DND-41 (cell line): Measurements from ENCODE around the gene CEBPZOS.
"Not testable (repeated sequence)": the region's sequence is repeated elsewhere in the genome, so short reads cannot be mapped to it uniquely, and the experiment has no call there.

Experiments
- ATAC-seq: fragments of 200-7000 bp; cut with Tn5 transposase; 3 replicates; pipeline ENCODE4 v1.9.1; 2021; ENCODE audit warnings: low read depth; ENCODE audit not compliant: insufficient read depth
- DNase-seq: peaks from one replicate; pipeline ENCODE4 v3.0.0-alpha.2; 2020
- H2AFZ ChIP-seq: 2 replicates; pipeline ENCODE4 v1.6.0; 2012; ENCODE audit warnings: low read depth, low read length
- H3K27ac ChIP-seq: 2 replicates; pipeline ENCODE4 v1.5.1; 2012; ENCODE audit warnings: low read length, inconsistent platforms
- H3K27me3 ChIP-seq: fragments of 200-600 bp; sonication (generic); 2 replicates; pipeline ENCODE4 v1.6.0; 2012; ENCODE audit warnings: low read length, mild to moderate bottlenecking, inconsistent platforms; ENCODE audit not compliant: insufficient read depth, poor library complexity
- H3K36me3 ChIP-seq: 2 replicates; pipeline ENCODE4 v1.5.1; 2012; ENCODE audit warnings: low read length, inconsistent platforms; ENCODE audit not compliant: insufficient read depth
- H3K4me1 ChIP-seq: 2 replicates; pipeline ENCODE4 v1.5.1; 2012; ENCODE audit warnings: mild to moderate bottlenecking, low read length; ENCODE audit not compliant: insufficient read depth
- H3K4me2 ChIP-seq: 2 replicates; pipeline ENCODE4 v1.6.0; 2012; ENCODE audit warnings: mild to moderate bottlenecking, moderate library complexity, low read length, inconsistent platforms; ENCODE audit not compliant: insufficient read depth
- H3K4me3 ChIP-seq, 2 experiments: fragments of 200-600 bp in 1 of 2; shearing (Covaris generic) in 1 of 2; 2 replicates each; pipeline ENCODE4 v1.5.1; 2012 to 2016; ENCODE audit warnings: inconsistent platforms in 2 of 2, low read length in 2 of 2, mild to moderate bottlenecking in 2 of 2, low read depth in 1 of 2, moderate library complexity in 1 of 2
- H3K79me2 ChIP-seq: 2 replicates; pipeline ENCODE4 v1.6.0; 2012; ENCODE audit warnings: low read length, inconsistent platforms; ENCODE audit not compliant: insufficient read depth
- H3K9ac ChIP-seq: 2 replicates; pipeline ENCODE4 v1.6.0; 2012; ENCODE audit warnings: low read depth, mild to moderate bottlenecking, inconsistent platforms, low read length, moderate library complexity
- H3K9me3 ChIP-seq: 2 replicates; pipeline ENCODE4 v1.5.1; 2012; ENCODE audit warnings: low read length, moderate library complexity, mild to moderate bottlenecking, inconsistent platforms; ENCODE audit not compliant: insufficient read depth, severe bottlenecking
- H4K20me1 ChIP-seq: 2 replicates; pipeline ENCODE4 v1.6.0; 2012; ENCODE audit warnings: low read length; ENCODE audit not compliant: insufficient read depth
- CTCF ChIP-seq: IDR thresholded peaks from 2 replicates; pipeline ENCODE4 v1.5.1; 2012; ENCODE audit warnings: borderline replicate concordance, low read length, moderate library complexity, mild to moderate bottlenecking; ENCODE audit not compliant: poor library complexity, severe bottlenecking; ENCODE audit errors: extremely low read depth
- EZH2 ChIP-seq: IDR thresholded peaks from 3 replicates; pipeline ENCODE4 v1.6.1; 2012; ENCODE audit warnings: borderline replicate concordance, low read depth, mild to moderate bottlenecking, moderate library complexity, low read length, inconsistent platforms; ENCODE audit not compliant: severe bottlenecking

CEBPZOS gene

DNA sequence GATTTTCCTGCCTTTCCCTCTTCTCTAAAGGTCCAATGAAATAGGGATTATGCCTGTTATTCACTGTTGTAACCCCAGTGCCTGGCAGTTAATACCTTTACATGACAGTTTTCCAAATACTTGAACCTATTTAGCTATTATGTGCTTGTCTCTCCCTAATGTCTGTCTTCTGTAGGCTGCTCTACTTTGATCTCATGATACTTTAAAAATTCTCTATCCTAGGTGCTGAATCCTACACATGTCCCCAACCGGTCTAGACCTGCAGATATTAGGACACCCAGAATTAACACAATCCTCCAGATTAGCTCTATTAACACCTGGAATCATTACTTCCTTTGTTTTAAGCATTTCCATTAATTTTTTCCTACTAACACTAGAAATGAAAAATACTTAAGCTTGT is 27.8 kb downstream of the CEBPZOS start:
- ATAC-seq (peak; percentile 69), DNase-seq (no peak)
- H3K4me2 ChIP-seq: no peak overlapping the region
- peaks cover 34% of the 10 kb centered on the region; the same call in 1 of the 2 replicates for H4K20me1 ChIP-seq
- H3K9ac ChIP-seq: no peak overlapping the region
- no peaks in the 10 kb centered on the region for H3K9me3 ChIP-seq
- H3K36me3 ChIP-seq: peaks cover 76% of the 10 kb centered on the region
- no peaks in the 10 kb centered on the region for H3K27me3 ChIP-seq
- TF ChIP-seq EZH2 (no peak), CTCF (no peak)
- H3K4me3 ChIP-seq: no peak overlapping the region
- H3K79me2 ChIP-seq: peaks cover 56% of the 10 kb centered on the region
- H3K4me1 ChIP-seq: peaks cover 26% of the 10 kb centered on the region; the same call in 1 of the 2 replicates
- no peak overlapping the region for H2AFZ ChIP-seq
- no peak overlapping the region for H3K27ac ChIP-seq

DNA sequence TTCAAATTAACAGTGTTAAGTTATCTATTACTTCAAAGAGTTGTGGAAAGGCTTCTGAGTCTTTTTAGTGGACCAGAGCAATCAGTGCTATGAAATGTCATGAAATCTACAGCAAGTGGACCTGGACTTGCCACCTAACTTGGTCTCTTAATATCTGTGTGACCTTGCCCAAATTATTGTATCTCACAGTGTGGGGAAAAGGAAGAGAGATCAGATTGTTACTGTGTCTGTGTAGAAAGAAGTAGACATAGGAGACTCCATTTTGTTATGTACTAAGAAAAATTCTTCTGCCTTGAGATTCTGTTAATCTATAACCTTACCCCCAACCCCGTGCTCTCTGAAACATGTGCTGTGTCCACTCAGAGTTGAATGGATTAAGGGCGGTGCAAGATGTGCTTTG is 28.8 kb downstream of the CEBPZOS start:
- H3K4me2 ChIP-seq: peak overlapping the region; percentile 12; the same call in 1 of the 2 replicates
- H3K79me2 ChIP-seq: peaks cover 66% of the 10 kb centered on the region
- H4K20me1 ChIP-seq: peaks cover 37% of the 10 kb centered on the region; the same call in 1 of the 2 replicates
- not testable (repeated sequence) for H3K27me3 ChIP-seq, DNase-seq, ATAC-seq, H3K27ac ChIP-seq, H3K9me3 ChIP-seq, H3K4me3 ChIP-seq, H2AFZ ChIP-seq, H3K9ac ChIP-seq
- H3K36me3 ChIP-seq: peaks cover 67% of the 10 kb centered on the region
- peaks cover 36% of the 10 kb centered on the region for H3K4me1 ChIP-seq

DNA sequence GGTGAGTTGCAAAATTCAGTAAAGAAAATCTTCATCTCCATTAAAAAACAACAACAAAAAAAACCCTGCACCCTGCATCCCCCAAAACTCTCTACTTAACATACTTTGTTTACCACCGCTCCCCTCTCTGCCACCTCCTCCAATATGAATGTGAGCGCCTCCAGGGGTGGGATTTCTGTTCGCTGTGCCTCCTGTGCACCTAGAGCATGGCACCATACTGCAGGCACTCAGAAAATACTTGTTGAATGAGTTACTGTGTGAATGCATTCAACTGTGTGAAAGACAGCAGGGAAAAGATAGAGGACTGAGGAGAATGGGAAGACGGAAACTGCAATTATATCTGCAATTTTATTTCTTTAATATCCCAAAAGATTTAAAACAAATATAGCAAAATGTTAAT is 30.6 kb downstream of the CEBPZOS start:
- H4K20me1 ChIP-seq: peaks cover 37% of the 10 kb centered on the region; the same call in 1 of the 2 replicates
- H3K36me3 ChIP-seq: peaks cover 52% of the 10 kb centered on the region
- H3K79me2 ChIP-seq: peaks cover 84% of the 10 kb centered on the region
- no peak overlapping the region for H3K9ac ChIP-seq
- peaks cover 42% of the 10 kb centered on the region for H3K4me1 ChIP-seq
- ATAC-seq (no peak), DNase-seq (no peak)
- H3K27ac ChIP-seq: no peak overlapping the region
- no peaks in the 10 kb centered on the region for H3K27me3 ChIP-seq
- H3K4me3 ChIP-seq: no peak overlapping the region; a peak in 1 of 4 replicates
- TF ChIP-seq EZH2: no peak
- TF ChIP-seq CTCF: no peak
- H3K4me2 ChIP-seq: peak overlapping the region; percentile 28
- no peak overlapping the region for H2AFZ ChIP-seq
- H3K9me3 ChIP-seq: no peaks in the 10 kb centered on the region

- ATAC-seq (no peak), DNase-seq (no peak)
- Histone ChIP-seq H3K4me2 (peak overlapping the region; percentile 96; the same call in 1 of the 2 replicates), H3K27me3 (no peaks in the 10 kb centered on the region), H2AFZ (no peak overlapping the region), H4K20me1 (peaks cover 29% of the 10 kb centered on the region; the same call in 1 of the 2 replicates), H3K9ac (no peak overlapping the region), H3K4me3 (no peak overlapping the region), H3K9me3 (no peaks in the 10 kb centered on the region), H3K27ac (no peak overlapping the region), H3K36me3 (peaks cover 33% of the 10 kb centered on the region), H3K4me1 (peaks cover 56% of the 10 kb centered on the region), H3K79me2 (peaks cover 91% of the 10 kb centered on the region)
- TF ChIP-seq EZH2: no peak
- no peak for TF ChIP-seq CTCF
Measured at GRCh38 chr2:37228788-37229187, 32.5 kb downstream of the CEBPZOS start.
